Right forelimb (tissue), 1 donor: ENCODE data around the gene MST1R.
A peak's percentile ranks its signal among the peaks of the same experiment; 100 is the strongest.
"Not testable (repeated sequence)": the region's sequence is repeated elsewhere in the genome, so short reads cannot be mapped to it uniquely, and the experiment has no call there.

ENCODE experiments used
- DNase-seq: peaks from one replicate; pipeline ENCODE4 v3.0.0-alpha.2; 2018

MST1R gene

GRCh38 chr3:49903451-49904424 is at the start of gene MST1R:
Gene MST1R (minus strand): TSS chr3:49903873. CDS start chr3:49903609, 264 bp downstream.
- peak; percentile 74 for DNase-seq

- no peak for DNase-seq
These were observed 49.3 kb upstream of the MST1R start for GRCh38 chr3:49952924-49953323.

GRCh38 chr3:49942651-49943050 is 39.0 kb upstream of the MST1R start:
- DNase-seq, result no peak

GRCh38 chr3:49940667-49941249 is 37.1 kb upstream of the MST1R start:
- no peak for DNase-seq

- peak; percentile 95 for DNase-seq
These were observed 36.4 kb upstream of the MST1R start, which contains the start of gene RBM6 for GRCh38 chr3:49939858-49940666. Gene RBM6 (plus strand): TSS chr3:49940150. CDS start chr3:49962642, 22,492 bp downstream.

- no peak for DNase-seq
These were observed 33.4 kb upstream of the MST1R start for GRCh38 chr3:49937090-49937489.

- not testable (repeated sequence) for DNase-seq
These were observed 28.6 kb upstream of the MST1R start for GRCh38 chr3:49932281-49932680.

- DNase-seq, result no peak
These were observed 27.2 kb upstream of the MST1R start for GRCh38 chr3:49930922-49931321.

GRCh38 chr3:49930168-49930690 is 26.6 kb upstream of the MST1R start:
- no peak for DNase-seq

- peak; percentile 96 for DNase-seq
These were observed 25.9 kb upstream of the MST1R start, which contains the start of gene MON1A for GRCh38 chr3:49929291-49930167. Gene MON1A (minus strand): TSS chr3:49929811. CDS start chr3:49913346, 16,465 bp downstream.

GRCh38 chr3:49928481-49929017 is 24.9 kb upstream of the MST1R start:
- DNase-seq, result no peak

- no peak for DNase-seq
These were observed 24.1 kb upstream of the MST1R start for GRCh38 chr3:49927798-49928197.

GRCh38 chr3:49926117-49926728 is 22.6 kb upstream of the MST1R start:
- no peak for DNase-seq

GRCh38 chr3:49925485-49925884 is 21.8 kb upstream of the MST1R start:
- no peak for DNase-seq

- DNase-seq, result no peak
These were observed 21.0 kb upstream of the MST1R start for GRCh38 chr3:49924683-49925082.

- not testable (repeated sequence) for DNase-seq
These were observed 14.3 kb upstream of the MST1R start for GRCh38 chr3:49917806-49918590.

- DNase-seq, result no peak
These were observed 13.0 kb upstream of the MST1R start for GRCh38 chr3:49916686-49917085.

- DNase-seq, result no peak
These were observed 11.2 kb upstream of the MST1R start for GRCh38 chr3:49914906-49915305.

GRCh38 chr3:49912881-49913281 is 9.2 kb upstream of the MST1R start:
- DNase-seq, result no peak

- no peak for DNase-seq
These were observed 7.9 kb upstream of the MST1R start for GRCh38 chr3:49911611-49912010.
